22Rv1 (cell line): Measurements from ENCODE around the gene COL27A1.

Experiments used
- H3K27ac ChIP-seq: fragments of 450-650 bp; 2 replicates; pipeline ENCODE4 v1.5.1; 2017
- ZFX ChIP-seq: fragments of 450-650 bp; IDR thresholded peaks from 2 replicates; pipeline ENCODE4 v1.6.1; 2017; ENCODE audit warnings: antibody characterized with exemption, borderline replicate concordance
- TF ChIP-seq, protein P1 (sequence below): fragments of 450-650 bp; IDR thresholded peaks from 2 replicates; pipeline ENCODE4 v1.5.1; 2017; ENCODE audit warnings: mild to moderate bottlenecking

Gene COL27A1

DNA sequence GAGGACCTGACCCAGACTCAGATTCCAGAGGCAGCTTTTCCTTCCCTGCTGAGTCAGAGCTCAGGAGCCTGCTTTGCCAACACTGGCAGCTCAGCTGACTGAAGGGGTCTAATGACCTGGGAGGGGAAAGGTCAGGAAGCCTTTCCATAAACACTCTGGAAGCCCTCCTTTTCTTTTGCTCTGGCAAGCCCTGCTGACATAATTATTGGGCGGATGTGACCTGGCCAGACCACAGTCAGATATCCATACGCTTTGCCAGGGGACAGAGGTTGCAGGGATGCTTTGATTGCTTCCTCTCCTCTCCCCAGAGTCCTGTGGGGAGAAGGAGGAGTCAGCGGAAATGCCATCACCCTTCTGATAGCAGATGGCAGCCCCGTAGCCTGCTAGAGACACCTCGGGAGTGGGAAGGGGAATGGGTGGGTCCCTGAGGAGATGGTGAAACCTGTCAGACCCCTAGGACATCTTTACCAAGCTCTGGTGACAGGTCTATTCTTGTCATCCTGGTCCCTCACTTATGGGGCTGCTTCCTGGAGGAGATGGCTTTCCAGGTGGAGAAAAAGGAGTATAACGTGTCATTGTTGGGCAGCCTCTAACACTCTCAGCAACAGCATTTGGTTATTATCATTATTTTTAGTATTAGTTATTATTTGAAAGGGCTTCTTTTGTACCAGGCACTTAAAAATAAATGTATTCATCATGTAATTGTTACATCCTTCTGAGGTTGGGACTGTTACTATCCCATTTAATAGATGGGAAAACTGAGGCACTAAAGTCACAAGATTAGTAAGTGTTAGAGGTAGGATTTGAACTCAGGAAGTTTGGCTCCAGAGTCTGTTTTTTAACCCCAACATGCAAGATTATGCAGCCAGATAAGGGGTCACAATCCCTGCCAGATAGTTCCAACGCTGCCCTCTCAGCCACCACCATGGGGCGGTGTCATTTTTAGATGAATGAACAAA lies 11.6 kb downstream of the COL27A1 start:
- no peak overlapping the region for H3K27ac ChIP-seq
- no peak for TF ChIP-seq ZFX
- TF ChIP-seq, protein P1, sequence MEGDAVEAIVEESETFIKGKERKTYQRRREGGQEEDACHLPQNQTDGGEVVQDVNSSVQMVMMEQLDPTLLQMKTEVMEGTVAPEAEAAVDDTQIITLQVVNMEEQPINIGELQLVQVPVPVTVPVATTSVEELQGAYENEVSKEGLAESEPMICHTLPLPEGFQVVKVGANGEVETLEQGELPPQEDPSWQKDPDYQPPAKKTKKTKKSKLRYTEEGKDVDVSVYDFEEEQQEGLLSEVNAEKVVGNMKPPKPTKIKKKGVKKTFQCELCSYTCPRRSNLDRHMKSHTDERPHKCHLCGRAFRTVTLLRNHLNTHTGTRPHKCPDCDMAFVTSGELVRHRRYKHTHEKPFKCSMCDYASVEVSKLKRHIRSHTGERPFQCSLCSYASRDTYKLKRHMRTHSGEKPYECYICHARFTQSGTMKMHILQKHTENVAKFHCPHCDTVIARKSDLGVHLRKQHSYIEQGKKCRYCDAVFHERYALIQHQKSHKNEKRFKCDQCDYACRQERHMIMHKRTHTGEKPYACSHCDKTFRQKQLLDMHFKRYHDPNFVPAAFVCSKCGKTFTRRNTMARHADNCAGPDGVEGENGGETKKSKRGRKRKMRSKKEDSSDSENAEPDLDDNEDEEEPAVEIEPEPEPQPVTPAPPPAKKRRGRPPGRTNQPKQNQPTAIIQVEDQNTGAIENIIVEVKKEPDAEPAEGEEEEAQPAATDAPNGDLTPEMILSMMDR, result no peak

DNA sequence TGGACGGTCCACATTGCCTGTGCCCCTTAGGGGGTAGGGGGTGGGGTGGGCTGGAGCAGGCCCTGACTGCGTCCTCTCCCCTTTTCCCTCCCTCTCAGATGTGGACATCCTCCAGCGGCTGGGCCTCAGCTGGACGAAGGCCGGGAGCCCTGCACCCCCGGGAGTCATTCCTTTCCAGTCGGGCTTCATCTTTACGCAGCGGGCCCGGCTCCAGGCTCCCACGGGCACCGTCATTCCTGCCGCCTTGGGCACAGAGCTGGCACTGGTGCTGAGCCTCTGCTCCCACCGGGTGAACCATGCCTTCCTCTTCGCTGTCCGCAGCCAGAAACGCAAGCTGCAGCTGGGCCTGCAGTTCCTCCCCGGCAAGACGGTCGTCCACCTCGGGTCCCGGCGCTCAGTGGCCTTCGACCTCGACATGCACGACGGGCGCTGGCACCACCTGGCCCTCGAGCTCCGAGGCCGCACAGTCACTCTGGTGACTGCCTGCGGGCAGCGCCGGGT lies 12.3 kb downstream of the COL27A1 start:
- H3K27ac ChIP-seq, result no peak overlapping the region
- TF ChIP-seq ZFX, result no peak
- TF ChIP-seq, protein P1, result no peak

DNA sequence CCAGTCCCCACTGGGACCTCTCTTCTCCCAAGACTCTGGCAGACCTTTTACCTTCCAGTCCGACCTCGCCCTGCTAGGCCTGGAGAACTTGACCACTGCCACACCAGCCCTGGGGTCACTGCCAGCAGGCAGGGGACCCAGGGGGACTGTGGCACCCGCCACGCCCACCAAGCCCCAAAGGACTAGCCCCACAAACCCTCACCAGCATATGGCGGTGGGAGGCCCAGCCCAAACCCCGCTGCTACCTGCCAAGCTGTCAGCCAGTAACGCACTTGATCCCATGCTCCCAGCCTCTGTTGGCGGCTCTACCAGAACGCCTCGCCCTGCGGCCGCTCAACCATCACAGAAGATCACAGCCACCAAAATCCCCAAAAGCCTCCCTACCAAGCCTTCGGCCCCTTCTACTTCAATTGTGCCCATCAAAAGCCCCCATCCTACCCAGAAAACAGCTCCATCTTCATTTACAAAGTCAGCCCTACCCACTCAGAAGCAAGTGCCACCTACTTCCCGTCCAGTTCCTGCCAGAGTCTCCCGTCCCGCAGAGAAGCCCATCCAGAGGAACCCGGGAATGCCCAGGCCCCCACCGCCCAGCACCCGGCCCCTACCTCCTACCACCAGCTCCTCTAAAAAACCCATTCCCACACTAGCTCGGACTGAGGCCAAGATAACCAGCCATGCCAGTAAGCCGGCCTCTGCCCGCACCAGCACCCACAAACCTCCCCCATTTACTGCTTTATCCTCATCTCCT lies 13.1 kb downstream of the COL27A1 start:
- H3K27ac ChIP-seq, result no peak overlapping the region
- TF ChIP-seq ZFX, result no peak
- TF ChIP-seq, protein P1, result no peak

- H3K27ac ChIP-seq, result no peak overlapping the region
- no peak for TF ChIP-seq ZFX
- TF ChIP-seq, protein P1, result no peak
Measured at GRCh38 chr9:114169029-114169951, 14.0 kb downstream of the COL27A1 start.

GRCh38 chr9:114169952-114170770 lies 14.8 kb downstream of the COL27A1 start:
- TF ChIP-seq, protein P1, result no peak
- TF ChIP-seq ZFX, result no peak
- no peak overlapping the region for H3K27ac ChIP-seq
